ENCODE data around the gene CCL11.

CCL11 gene

GRCh38 chr17:34285286-34285792 is at the start of gene CCL11:
TSS of gene CCL11 (plus strand) at chr17:34285742. CDS start at chr17:34285809, 67 bp downstream.
- no peak for DNase-seq

DNA sequence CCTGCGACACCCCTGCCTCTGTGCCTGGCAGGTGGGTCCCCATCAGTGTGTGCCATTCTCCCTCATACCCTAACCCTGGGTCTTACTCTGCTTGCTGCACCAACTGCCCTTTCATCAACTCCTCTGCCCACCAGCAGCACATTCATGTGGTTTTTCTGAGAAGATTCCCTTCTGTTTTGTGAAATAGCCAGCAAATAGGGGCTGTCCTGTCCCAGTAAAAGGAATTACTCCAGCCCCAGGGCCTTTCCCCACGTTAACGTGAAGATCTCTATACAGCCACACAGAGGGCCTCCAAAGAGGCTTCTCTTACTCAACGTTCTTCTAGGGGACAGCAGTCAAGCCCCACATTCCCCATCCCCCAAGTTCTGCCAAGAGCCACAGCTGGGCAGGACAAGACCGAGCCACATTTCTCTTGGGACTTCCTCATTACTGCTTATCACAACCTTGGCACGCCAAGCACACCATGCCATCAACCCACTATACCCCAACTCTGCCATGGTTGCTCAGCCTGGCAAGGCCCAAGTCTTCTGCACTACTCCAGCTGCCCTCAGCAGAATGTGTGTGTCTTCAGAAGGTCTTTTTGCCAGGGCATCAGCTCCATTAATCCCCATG is 49.2 kb upstream of the CCL11 start:
- no peak for DNase-seq

- no peak for DNase-seq
These were observed 48.1 kb upstream of the CCL11 start for GRCh38 chr17:34237458-34237857.

- DNase-seq = no peak
These were observed 44.5 kb upstream of the CCL11 start for GRCh38 chr17:34241062-34241461.

DNA sequence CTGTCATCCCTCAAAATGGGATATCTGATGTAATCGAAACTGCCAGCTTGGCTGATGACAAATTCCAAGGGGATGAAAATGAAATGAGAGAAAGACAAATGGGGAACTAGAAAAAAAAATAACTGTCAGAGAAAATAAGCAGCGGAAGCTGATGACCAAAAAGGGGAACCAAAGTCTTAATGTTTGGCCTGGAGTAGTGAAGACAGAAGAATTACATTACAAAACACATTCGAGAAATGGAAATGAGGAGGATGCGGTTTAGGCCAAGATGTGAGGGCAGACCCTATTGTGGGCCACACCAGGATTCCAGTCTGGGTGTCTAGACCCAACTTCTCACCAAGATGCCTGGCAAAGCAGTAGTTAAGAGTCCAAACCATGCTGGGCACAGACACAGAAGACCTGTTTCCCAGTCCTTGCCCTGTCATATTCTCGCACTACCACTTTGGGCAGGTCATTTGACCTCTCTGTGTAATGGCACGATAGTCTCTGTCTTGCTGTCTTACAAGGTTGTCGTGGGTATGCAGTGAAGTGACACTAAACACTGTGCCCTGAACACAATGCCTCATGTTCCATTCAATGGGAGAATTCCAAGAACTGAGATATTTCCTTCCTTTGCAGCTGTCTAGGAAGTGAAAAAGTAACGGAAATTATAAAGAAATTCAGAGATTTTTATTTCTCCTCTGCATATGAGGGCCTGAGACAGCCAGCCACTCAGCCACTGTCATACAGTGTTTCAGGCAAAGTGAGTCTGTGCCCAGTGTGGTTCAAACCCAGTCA is 42.8 kb upstream of the CCL11 start:
- DNase-seq = no peak

- DNase-seq = no peak
These were observed 41.9 kb upstream of the CCL11 start for GRCh38 chr17:34243364-34244320.

DNA sequence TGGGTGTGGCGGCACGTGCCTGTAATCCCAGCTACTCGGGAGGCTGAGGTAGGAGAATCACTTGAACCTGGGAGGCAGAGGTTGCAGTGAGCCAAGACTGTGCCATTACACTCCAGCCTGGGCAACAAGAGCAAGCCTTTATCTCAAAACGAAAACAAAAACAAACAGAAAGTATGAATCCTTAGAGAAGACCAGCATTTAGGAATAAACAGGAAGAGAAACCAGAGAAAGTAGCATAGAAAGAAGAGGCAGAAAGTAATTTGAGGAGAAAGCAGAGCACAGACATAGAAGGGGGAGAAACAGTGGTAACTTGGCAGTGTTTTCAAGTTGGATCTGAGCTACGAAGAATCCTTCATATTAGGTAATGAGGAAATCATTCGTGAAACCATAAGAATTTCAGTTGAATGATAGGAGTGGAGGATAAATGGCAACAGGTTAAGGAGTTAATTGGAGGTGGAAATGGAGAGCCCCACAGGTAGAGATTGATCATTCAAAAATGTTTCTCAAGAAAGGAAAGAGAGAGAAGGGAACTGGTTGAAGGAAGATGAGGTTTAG is 40.1 kb upstream of the CCL11 start:
- DNase-seq = no peak

DNA sequence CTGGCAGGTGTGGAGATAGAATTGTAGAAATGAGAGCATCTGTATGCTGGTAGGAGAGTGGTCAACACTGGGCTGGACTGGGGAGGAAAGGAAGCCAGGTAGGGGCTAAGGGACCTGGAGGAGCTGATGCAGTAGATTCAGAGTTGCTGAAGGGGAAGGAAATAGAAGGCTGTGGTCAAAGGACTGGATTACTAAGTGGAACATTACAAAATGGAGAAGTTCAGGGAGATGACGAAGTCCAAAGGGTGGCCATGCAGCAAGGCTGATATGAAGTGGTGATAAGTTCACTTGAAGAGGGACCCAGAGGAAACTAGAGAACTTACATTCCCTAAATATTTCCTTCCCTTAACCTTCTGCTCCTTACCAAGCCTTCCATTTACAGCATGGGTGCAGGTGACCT is 39.1 kb upstream of the CCL11 start:
- DNase-seq = no peak

DNA sequence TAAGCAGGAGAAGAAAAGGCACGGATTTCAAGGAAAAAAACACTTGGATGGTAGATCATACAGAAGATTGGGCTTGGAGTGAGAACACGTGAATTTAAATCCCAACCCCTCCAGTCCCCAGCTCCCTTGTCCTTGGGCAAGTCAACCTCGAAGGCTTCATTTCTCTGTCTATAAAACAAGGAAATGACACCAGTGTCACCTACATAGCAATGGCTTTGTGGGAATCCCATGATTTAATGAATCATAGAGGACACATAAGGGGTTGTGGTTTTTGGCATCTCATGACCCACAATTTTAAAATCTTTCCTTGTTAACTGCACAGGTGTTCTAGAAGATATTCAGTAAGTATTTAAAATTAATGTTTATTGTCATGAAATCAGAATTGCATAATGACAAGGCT is 38.7 kb upstream of the CCL11 start:
- no peak for DNase-seq

DNA sequence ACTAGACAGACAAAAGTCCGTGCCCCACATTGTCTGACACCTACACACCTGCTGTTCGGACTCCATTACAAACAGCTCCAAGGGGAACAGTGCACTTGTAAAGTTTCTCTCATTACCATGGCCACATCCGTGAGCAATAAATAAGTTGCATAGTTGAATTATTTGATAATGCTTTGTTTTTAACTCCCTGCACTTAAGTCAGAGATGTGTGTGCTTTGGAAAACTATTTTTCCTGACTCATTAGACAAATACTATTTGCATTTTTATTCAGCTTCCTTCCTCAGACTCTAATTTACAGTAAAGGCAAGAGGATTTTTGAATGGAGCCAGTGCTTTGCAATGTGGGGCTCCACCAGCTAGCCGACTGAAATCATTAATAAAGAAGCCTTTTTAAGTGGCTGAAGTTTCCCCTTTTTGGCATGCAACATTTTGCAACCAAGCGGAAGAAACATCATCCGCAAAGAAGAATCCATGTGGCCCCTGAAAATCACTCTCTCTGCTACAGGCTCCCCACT is 37.0 kb upstream of the CCL11 start:
- DNase-seq = no peak

- no peak for DNase-seq
These were observed 36.5 kb upstream of the CCL11 start for GRCh38 chr17:34249061-34249460.

DNA sequence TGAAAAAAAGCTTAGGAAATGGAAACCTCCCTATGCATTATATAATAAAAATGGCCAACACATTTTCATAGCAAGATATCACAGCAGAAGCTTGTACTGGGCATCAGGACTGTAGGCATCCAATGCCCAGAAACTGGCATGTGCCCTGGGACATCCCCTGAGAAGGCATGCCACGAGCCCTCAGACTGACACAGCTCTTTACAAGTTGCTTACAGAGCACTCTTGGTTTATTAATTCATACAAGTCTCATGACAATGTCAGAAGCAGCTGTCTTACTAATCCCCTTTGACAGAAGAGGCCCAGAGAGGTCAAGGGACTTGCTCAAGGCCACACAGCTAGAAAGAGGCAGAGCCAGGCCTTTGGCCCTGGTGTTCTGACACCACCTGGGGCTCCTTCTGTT is 36.1 kb upstream of the CCL11 start:
- DNase-seq = no peak

DNA sequence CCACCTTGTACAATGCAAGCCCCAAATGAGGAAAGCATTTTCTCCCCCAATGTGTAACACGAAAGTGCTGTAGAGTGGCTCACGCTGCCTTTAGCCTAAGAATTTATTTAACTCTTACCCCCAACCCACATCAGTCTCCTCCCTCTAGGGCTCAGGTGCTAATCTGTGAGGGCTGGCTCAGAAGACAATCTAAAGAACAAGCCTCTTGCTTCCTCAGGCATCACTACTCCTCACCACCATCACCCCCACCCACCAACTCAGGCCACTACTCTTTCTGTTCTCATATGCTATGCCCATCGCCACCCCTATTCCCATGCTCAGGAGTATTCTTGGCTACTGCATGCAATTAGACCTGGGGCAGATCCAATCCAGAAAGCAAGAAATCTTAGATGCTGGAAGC is 34.4 kb upstream of the CCL11 start:
- DNase-seq = no peak

DNA sequence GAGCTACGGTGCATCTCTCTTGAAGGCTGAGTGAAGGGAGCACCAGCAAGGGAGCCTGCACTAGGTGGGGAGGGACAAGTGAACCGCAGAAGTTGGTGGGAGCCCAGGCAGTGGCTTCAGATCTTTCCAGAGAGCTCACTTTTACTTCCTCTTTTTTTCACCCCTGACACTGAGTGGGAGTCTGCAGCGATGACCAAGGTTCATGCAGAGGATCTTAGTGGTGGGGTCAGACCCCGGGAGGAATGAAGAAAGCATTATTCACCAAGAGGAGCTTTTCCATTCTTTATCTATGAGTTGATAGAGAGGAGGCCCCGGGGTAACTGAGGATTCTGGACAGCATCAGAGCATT is 33.5 kb upstream of the CCL11 start:
- no peak for DNase-seq

- DNase-seq = no peak
These were observed 33.0 kb upstream of the CCL11 start for GRCh38 chr17:34252444-34253138.

GRCh38 chr17:34253139-34253525 is 32.4 kb upstream of the CCL11 start:
- no peak for DNase-seq

- no peak for DNase-seq
These were observed 31.4 kb upstream of the CCL11 start for GRCh38 chr17:34254146-34254545.

- no peak for DNase-seq
These were observed 30.7 kb upstream of the CCL11 start, which contains the start of gene CCL2 for GRCh38 chr17:34254651-34255380. TSS of gene CCL2 (plus strand) at chr17:34255285. CDS start at chr17:34255350, 65 bp downstream.

GRCh38 chr17:34255381-34255732 is 30.2 kb upstream of the CCL11 start:
- no peak for DNase-seq

DNA sequence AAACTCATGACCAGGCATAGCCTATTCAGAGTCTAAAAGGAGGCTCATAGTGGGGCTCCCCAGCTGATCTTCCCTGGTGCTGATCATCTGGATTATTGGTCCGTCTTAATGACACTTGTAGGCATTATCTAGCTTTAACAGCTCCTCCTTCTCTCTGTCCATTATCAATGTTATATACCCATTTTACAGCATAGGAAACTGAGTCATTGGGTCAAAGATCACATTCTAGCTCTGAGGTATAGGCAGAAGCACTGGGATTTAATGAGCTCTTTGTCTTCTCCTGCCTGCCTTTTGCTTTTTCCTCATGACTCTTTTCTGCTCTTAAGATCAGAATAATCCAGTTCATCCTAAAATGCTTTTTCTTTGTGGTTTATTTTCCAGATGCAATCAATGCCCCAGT is 29.7 kb upstream of the CCL11 start:
- no peak for DNase-seq

GRCh38 chr17:34257299-34257985 is 28.1 kb upstream of the CCL11 start:
- DNase-seq = no peak

Measured in NCI-H1436 treated with DMSO at 0.1 percent for 48 hours (cell line).